LNCaP clone FGC (cell line): ENCODE results near the gene PROX2.

ENCODE experiments used
- DNase-seq: peaks from one replicate; pipeline ENCODE4 v3.0.0-alpha.2; 2011; ENCODE audit warnings: low read depth
- H3K4me3 ChIP-seq: 2 replicates; pipeline ENCODE4 v1.5.1; 2011; ENCODE audit warnings: mild to moderate bottlenecking, low read depth, low read length, control low read depth
- CTCF ChIP-seq: IDR thresholded peaks from 2 replicates; pipeline ENCODE4 v1.5.1; 2012; ENCODE audit warnings: mild to moderate bottlenecking; ENCODE audit not compliant: control insufficient read depth, insufficient read depth; ENCODE audit errors: extremely low read depth

Gene PROX2

DNA sequence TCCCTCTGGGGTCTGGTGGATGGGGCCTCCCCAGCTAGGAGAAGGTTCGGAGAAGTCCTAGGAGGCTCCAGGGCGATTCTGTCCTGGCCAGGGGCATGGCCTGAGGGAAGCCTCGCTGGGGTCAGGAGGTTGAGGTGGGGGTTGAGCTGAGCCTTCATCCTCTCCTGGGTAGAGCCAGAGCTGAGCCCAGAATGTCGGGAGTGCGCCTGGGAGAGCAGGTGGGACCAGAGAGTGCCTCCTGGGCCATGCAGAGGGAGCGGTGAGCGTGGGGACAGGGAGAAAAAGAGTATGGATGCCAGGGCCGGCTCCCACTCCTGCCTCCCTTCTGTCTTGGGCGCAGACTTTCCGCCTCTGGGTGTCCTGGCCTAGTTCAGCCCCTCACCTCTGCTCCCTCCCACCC, 34.0 kb upstream of the PROX2 start:
- DNase-seq = no peak
- TF ChIP-seq CTCF = no peak

DNA sequence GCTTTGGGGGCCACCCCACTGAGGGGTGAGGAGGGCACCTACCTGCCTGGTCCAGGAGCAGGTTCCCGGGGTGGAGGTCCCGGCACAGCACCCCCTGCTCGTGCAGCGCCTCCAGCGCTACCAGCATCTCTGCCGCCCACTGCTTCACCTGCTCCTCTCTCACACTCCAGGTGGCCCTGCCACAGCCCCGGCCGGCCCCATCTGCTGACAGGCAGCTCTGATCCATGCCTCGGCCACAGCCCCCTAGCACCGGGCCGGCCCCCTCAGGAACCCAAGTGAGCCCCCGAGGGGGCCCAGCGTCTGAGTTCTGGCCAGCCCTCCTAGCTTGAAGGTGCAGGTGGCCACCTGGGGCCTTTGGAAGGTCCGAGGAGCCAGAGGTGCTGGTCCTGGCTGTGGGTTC, 33.6 kb upstream of the PROX2 start:
- H3K4me3 ChIP-seq = no peak overlapping the region
- no peak for TF ChIP-seq CTCF
- no peak for DNase-seq

More for the DNA sequence above, 34.0 kb upstream of the PROX2 start:
- H3K4me3 ChIP-seq = no peak overlapping the region

DNA sequence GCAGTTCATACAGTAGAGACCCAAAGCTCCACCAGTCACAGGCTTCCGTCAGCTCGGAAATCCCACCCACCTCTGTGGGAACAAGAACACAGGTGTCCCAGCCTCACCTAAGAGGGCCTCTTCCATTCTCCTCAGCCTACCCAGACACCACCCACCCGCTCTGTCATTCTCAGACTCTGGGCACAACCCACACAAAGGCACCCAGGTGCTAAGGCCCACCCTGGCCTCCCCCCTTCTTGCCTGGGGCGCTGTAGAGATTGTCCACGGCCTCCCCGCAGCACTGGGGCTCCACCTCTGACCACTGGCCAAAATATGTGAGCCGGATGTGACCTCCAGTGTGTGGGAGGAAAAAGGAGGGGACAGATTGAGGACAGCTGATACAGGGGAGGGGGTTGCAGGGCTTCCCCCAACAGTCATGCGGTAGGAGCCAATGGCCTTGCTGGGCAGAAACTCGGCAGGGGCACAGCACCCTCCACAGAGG, 33.0 kb upstream of the PROX2 start:
- no peak for TF ChIP-seq CTCF
- no peak overlapping the region for H3K4me3 ChIP-seq
- DNase-seq = no peak

DNA sequence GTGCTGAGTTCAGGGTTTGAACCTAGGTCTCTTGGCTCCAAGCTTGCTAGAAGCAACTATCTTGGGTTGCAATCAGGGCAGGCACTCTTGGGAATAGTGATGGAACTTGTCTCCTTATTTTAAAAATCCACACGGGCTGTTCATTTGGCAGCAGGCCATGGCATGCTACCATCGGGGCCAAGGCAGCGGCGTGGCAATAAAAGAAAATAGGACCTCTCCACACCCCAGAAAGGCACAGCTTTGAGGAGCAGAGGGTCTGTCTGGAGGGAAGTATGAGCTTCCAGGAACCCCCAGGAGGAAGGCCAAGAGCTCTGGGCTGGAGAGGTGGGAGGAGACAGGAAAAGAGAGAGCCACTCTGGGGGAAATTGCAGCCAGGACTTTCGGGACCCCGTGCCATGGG, 31.8 kb upstream of the PROX2 start:
- no peak for TF ChIP-seq CTCF
- DNase-seq = no peak
- H3K4me3 ChIP-seq = no peak overlapping the region

DNA sequence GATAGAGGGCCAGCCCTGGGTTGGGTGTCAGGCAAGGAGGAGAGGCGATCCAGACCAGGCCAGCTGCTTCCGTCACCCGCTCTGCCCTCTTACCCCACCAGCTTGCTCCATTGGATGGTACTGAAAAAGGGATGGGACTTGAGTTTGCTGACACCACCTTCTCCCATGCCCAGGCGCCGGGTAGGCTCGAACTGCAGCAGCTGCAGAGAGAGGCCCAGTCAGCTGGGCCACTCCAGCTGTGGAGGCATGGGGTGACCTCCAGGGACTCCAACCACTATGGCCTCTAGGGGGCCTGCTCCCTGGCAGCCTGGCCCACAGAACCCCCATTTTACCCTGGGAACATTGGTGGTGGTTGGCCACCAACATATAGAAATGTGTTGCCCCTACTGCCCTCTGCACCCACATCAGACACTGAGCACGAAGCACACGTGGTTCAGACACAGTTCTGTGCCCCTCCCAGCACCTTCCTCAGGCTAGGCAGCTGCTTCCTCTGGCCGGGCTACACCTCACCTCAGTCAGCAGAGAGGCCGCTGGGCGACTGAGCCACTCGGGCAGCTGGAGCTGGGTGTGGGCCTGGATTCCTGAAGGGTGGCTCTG, 31.1 kb upstream of the PROX2 start:
- no peak for DNase-seq
- no peak overlapping the region for H3K4me3 ChIP-seq
- TF ChIP-seq CTCF = 0 out of 2 replicates have a peak, but pooled peaks have one; percentile 7

DNA sequence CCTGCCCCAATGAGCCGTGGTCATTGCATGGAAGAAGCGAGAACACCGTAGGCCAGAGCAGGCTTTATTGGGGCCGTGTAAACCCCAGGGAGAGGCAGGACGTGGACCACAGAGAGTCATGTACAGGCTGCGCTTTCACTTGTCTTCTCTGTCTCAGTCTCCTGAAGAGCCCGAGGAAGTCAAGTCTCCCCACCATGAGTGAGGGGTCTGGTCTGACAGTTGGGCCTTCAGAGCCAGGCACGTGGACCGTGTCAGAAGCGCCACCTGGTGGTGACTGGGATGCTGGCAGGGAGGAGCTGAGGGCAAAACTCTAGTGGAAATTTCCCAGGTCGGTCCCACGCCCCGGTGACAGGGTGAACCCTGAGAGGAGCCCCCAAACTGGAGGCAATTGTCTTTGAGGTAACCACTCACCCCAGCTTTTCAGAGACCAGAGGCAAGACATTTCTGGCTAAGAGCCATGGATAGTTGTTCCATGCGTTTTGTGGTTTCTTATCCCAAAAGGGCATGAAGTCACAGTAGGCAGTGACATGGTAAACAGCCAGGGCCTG, 29.7 kb upstream of the PROX2 start:
- no peak for DNase-seq
- no peak overlapping the region for H3K4me3 ChIP-seq
- peak; percentile 90 for TF ChIP-seq CTCF

- no peak for DNase-seq
- no peak for TF ChIP-seq CTCF
- H3K4me3 ChIP-seq = no peak overlapping the region
Observed at GRCh38 chr14:74904635-74905503, 28.9 kb upstream of the PROX2 start.
